Measurements from ENCODE around the gene MCRIP1. TPM values are rescaled to one million over a fixed set of nuclear protein-coding genes. Genes with fewer than 3 reads are reported as not detected.

Gene MCRIP1
- total RNA-seq, 1 donor from 2014 or later: 69.2 TPM

- H3K27me3 ChIP-seq (ENCODE audit: low read depth): no peaks in the 10 kb centered on the region
- ATAC-seq: peak; percentile 58 to 82
- DNase-seq: peak; percentile 96
- TF ChIP-seq CTCF (IDR thresholded peaks at IDR 0.05): peak; percentile 43
- H3K36me3 ChIP-seq: peaks cover 34% of the 10 kb centered on the region
- peaks cover 52% of the 10 kb centered on the region for H3K4me1 ChIP-seq
- peak overlapping the region; percentile 97 for H3K27ac ChIP-seq
- intact Hi-C loops (cut with DNase I): no loop called here
- H3K4me3 ChIP-seq: peak overlapping the region; percentile 72
- no peaks in the 10 kb centered on the region for H3K9me3 ChIP-seq
Measured at GRCh38 chr17:81871387-81872230, 38.5 kb upstream of the MCRIP1 start.

GRCh38 chr17:81870981-81871386 lies 37.9 kb upstream of the MCRIP1 start, which contains the start of gene ARHGDIA:
Gene ARHGDIA (minus strand): TSS chr17:81871337. CDS start chr17:81869930, 1,407 bp downstream.
- no peak for TF ChIP-seq CTCF (IDR thresholded peaks at IDR 0.05)
- no peak for DNase-seq
- peaks cover 58% of the 10 kb centered on the region for H3K4me1 ChIP-seq
- H3K27ac ChIP-seq: peak within 1 kb of the TSS; percentile 97
- no peaks in the 10 kb centered on the region for H3K27me3 ChIP-seq (ENCODE audit: low read depth)
- no peaks in the 10 kb centered on the region for H3K9me3 ChIP-seq
- ATAC-seq: peak in 1 of 2 donors; percentile 83
- peaks cover 39% of the 10 kb centered on the region for H3K36me3 ChIP-seq
- intact Hi-C loops (cut with DNase I): no loop called here
- peak within 1 kb of the TSS; percentile 72 for H3K4me3 ChIP-seq

GRCh38 chr17:81870131-81870980 lies 37.3 kb upstream of the MCRIP1 start:
- Histone ChIP-seq H3K27ac (peak overlapping the region; percentile 97), H3K9me3 (no peaks in the 10 kb centered on the region), H3K36me3 (peaks cover 44% of the 10 kb centered on the region), H3K4me3 (peak overlapping the region; percentile 72), H3K27me3 (ENCODE audit: low read depth) (no peaks in the 10 kb centered on the region), H3K4me1 (peaks cover 63% of the 10 kb centered on the region)
- intact Hi-C loops (cut with DNase I): no loop called here
- no peak for TF ChIP-seq CTCF (IDR thresholded peaks at IDR 0.05)
- ATAC-seq: peak; percentile 20 to 31
- peak; percentile 78 for DNase-seq

GRCh38 chr17:81869221-81870130 lies 36.4 kb upstream of the MCRIP1 start:
- Histone ChIP-seq H3K36me3 (peaks cover 52% of the 10 kb centered on the region), H3K27ac (peak overlapping the region; percentile 97), H3K4me1 (peaks cover 63% of the 10 kb centered on the region), H3K4me3 (peak overlapping the region; percentile 72), H3K27me3 (ENCODE audit: low read depth) (no peaks in the 10 kb centered on the region), H3K9me3 (no peaks in the 10 kb centered on the region)
- intact Hi-C loops (cut with DNase I): no loop called here
- TF ChIP-seq CTCF (IDR thresholded peaks at IDR 0.05): peak; percentile 90
- ATAC-seq (peak; percentile 14 to 17), DNase-seq (no peak)
